B cell (primary cell): ENCODE results near the gene TP53TG3D.
"Not testable (repeated sequence)": the region's sequence is repeated elsewhere in the genome, so short reads cannot be mapped to it uniquely, and the experiment has no call there.

Experiments used
- CTCF ChIP-seq: fragments of 200-600 bp; IDR thresholded peaks from one replicate; pipeline ENCODE4 v1.8.0; 2022; ENCODE audit warnings: antibody characterized with exemption, mild to moderate bottlenecking
- EZH2 ChIP-seq: IDR thresholded peaks from 2 replicates; pipeline ENCODE4 v1.6.1; 2012; ENCODE audit warnings: borderline replicate concordance, low read depth, mild to moderate bottlenecking, moderate library complexity, low read length; ENCODE audit not compliant: insufficient read depth, poor library complexity, severe bottlenecking

- TF ChIP-seq CTCF, EZH2: not testable (repeated sequence)
These were observed 30.9 kb downstream of the TP53TG3D start for GRCh38 chr16:32283917-32284495.
